Measurements from ENCODE around the gene DNMT3A.

The DNMT3A gene

DNA sequence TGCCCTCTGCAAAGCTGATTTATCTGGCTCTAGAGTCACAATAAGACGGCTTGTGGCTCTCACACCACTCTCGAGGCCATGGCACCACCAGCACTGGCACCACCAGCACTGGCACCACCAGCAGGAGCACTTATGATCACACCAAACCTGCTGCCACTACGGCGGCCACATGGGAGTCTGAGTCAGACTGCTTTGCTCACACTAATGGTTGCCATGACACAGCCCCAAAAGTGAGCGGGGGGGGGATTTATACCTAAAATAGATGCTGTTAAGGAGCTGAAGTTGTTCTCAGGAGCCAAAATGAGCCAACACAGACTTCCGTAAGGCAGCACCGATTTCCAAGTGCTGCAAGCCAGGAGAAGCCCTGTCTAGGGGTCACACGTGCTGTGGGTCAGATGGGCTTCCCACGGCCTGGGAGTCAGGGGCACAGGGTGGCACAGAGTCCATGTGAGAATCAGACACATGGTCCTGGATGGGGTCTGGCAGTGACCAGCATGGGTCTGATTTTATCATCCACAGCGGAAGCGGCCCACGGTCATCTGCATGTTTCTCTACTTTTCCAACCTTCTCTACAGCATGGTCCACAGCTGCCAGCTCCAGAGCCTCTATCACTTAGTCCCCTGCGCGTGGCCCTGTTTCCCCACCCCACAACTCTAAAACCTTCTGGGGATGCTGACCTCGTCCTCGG, 16.7 kb downstream of the DNMT3A start:
- no peak for DNase-seq (ENCODE audit: low spot score)

DNA sequence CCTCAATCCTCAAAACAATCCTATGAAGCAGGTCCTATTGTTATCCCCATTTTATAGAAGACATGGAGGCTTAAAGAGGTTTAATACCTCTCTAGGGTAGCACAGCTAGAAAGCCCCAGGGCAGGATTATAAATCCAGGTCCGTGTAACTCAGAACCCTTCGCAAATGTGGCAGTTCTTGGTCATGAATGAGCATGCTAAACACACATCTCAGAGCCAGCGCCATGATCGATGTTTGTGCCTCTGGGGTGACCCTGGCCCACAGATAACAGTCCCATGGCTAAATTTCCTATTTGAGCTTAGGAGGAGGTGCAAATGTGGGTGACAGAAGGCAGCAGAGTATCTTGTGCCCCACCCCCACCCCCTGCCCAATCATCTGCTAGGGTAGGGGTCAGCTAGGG, 17.5 kb downstream of the DNMT3A start:
- no peak for DNase-seq (ENCODE audit: low spot score)

DNA sequence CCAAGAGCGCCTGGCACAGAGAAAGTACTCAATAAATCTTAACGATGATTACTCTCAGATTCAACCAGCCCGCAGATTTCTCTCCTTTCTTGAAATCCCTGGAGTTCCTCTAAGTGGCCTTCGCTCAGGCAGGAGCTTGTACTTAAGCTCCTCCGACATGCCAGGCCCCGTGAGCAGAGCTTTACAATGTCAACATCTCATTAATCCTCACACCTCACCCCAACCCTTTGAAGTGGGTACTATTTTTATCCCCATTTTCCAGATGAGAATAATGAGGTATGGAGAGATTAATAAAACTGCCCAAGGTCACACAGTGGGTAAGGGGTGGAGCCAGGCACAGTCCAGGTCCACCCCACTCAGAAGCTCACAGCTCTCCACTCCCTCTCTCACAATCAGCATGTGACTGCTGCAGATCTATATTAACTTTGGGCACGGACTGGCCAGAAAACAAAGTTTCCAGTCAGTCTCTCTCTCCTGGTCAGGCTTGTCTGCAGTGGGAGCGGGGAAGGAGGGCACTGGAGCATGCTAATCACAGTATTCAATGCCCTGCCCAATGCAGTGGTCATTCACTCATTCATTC, 18.0 kb downstream of the DNMT3A start:
- no peak for DNase-seq (ENCODE audit: low spot score)

DNA sequence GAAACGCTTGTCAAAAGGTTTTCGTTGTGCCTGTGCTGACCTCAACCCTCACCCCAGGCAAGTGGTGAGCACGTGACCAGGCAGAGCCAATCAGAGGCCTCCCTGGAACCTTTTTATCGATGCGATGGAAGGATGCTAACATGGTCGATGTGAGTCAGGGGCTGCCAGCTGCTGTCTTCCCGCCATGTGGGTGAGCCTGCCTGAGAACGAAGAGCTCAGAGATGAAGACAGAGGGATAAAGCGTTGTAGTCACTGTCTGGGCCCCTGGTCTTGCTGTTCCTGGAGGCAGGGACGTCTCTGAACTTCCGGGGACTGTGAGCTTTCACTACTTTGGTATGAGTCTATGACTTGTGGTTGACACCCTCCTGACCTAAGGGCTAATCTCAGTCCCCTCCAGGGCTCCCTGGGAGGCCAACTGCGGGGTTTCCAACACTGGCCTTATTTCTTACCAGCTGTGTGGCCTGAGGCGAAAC, 18.6 kb downstream of the DNMT3A start:
- no peak for DNase-seq (ENCODE audit: low spot score)

DNA sequence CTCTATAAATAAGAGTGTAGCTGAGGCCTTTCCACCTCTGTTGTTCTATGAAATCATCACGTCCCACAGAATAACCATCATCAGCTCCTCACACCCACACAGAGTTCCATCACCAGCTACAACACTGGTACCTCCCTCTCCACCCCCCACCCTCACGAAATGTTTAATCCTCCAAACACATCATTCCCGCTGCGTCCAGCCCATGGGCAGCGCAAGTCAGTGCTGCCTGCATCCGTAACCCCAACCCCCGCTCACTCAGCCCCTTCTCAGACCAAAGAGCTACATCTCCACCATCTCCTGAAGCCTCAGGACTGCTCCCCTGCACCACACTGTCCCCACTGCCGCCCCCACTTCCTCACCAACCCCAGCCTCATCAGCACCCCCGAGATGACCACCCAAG, 19.4 kb downstream of the DNMT3A start:
- no peak for DNase-seq (ENCODE audit: low spot score)

DNA sequence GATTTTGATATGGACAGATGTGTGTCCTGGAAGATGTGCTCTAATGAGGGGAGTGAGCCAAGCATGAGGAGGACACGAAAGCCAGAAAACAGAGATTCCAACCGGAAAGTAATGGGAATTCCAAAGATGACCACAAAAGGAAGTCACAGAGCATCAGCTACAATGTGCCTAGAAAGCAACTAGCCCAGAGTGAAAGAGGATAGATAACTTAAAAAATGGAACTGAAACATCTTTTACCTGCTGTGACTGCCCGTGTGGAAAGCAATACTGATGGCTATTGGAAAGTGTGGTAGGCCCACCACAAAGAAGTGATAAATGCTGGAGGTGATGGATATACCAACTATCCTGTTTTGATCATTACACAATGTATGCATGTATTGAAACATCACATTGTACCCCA, 21.6 kb downstream of the DNMT3A start:
- DNase-seq (ENCODE audit: low spot score), result no peak

DNA sequence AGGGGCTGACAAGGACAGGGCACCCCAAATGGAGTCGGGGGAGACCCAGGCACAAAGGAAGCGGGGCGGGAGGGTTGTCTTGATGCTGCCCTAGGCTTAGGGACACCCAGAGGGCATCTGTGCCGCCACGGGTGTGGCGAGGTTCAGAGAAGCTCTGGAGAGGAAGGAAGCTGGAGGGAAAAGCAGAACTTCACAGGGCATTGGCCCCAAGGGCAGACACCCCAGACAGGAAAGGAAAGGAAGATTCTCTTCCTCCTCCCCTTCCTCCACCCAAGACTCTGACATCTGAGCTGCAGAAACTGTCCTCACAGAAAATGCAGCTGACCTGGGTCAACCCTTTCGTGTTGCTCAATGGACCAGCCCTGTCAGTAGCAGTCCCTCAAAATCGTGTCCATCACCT, 25.6 kb downstream of the DNMT3A start:
- no peak for DNase-seq (ENCODE audit: low spot score)

DNA sequence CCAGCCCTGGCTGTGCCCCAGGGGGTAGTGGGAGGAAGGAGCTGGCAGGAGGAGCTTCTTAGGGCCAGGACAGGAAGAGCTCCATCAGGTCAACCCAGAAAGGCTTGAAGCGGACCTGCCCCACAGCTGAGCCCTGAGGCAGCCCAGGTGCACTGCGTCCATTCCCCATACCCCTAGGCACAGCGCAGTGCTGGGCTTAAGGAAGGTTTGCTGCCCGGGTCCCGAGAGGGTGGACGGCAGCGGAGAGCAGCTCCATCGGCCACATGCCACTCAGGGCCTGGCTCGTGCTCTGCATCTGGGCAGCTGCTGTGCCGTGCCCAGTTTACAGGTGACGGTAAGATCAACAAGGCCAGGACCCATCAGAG, 26.4 kb downstream of the DNMT3A start:
- DNase-seq (ENCODE audit: low spot score), result no peak

DNA sequence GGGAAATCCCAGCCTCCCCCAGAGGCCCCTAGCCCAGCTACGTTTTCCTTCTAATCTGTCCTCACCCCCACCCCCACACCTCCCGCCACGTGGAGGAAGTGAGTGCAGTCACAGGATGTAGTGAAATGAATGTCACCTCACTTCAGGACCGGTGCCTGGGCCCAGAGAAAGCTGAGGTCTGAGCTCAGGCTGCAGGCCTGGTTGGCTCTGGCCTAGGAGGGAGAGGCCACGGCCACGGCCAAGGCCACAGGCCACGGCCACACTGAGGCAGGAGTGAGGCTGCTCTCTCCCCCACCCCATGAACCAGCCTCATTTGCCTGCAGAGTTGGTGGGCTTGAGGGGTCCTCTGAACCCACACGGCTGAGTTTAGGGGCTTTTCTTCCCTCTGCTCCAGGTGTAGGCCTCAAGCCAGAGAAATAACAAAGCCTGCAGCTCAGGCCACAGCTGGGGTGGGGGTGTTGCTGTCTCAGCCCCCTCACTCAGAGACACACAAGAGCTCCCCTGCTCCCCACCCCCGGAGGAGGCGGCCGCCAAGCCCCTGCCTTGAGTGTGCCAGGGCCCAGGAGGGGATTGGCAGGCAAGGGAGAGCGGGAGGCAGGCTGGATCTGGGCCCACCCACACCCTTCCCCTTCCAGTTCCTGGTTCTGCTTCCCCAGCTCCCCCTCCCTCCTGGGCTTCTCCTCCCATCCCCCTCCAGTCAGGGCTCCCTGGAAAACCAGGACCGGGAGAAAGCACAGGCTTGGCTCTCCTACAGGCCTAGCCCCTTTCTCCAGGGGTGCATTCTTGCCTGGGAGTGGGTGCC, 27.0 kb downstream of the DNMT3A start:
- DNase-seq (ENCODE audit: low spot score), result no peak

DNA sequence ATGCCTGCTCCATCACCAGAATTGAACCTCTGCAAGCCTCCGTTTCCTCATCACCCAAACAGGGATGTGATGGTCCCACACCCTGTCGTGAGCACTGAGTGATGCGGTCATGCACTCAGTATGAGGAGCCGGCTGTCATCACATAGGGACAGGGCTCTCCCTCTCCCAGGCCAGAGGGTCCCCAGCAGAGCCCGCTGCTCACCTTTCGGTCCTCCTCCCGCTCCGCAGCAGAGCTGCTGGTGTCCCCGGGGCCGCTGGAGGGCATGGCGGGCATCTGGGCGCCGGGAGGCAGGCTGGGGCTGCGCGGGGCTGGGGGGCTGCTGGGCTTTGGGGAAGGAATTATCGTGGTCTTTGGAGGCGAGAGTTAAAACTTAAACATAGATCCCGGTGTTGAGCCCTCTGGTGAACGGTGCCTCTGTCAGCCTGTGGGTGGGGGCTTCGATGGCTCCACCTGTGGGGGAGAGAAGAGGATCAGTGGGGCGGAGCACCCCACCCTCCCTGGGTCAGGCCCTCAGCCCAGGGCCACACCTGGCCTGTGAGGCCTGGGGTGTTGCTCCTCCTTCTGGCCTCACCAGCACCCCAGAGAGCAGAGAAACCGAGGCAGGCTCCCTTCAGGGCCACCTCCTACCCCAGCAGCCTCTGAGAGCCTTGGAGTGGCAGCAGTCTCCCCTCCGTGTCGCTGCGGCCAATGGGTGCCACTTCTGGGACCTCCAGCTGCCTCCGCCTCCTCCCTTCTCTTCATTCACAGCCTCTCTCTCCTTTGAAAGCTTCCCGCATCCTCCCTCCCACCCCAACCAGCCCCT, 27.8 kb downstream of the DNMT3A start:
- no peak for DNase-seq (ENCODE audit: low spot score)

DNA sequence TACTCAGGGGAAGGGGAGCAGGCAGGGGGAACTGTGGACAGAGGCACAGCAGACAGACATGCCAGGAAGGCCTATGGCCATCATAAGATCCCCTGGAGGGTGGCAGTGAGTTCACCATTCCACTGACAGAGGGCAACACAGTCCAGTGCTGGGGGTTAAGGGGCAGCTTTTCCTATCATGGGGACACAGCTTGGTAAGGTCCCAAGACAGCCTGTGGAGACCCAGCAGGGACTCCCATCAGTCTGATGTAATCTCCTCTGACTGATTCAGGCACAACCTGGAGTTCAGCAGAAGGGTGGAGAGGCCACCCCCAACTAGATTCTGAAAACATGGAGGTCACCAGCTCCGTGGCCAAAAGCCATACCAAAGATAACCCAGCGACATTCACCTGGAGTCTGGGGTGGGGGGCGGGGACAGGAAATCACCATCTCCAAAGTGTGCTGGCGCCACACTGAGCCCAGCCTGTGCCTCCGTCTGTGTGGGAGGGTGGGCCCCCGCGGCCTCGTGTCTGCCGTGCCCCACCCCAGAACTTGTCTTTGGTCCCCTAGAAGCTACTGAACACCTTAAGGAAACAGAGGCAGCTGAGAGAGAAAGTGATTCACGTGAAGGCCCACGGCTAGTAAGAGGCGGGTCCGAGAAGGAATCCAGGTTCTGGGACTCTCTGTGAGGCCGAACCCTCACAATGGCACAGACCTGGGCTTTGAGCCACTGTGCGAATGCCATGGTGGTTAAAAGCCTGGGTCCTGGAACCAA, 28.6 kb downstream of the DNMT3A start:
- no peak for DNase-seq (ENCODE audit: low spot score)

DNA sequence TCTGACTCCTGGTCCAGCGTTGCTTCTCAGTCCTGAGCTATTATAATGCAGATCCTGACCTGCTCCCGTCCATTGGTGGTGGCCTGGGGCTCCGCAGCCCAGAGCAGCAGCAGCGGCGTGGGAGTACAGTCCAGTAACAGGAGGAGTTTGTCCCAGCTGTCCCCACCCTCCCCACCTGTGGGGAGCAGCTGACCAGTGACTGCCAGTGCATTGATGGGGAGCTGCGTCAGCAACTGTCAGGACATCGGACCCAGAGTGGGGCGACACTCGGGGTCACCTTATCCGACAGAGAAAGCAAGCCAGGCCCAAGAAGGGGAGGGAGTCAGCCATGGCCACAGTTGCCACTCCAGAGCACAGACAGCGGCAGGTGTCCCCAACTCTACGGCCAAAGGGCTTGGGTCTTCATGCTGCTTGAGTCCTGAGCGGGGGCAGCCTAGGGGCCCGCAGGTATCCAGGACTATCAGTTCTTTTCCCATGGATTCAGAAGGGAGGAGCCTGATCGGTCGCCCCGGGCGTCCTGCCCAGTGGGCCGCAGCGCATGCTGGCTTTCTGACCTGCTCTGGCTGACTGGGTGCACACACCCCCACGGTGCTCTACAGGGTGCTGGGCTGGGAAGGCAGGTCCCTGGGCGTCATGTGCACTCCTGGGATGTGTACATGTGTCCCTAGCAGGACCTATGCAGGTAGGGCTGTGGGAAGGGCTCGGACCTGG, 29.7 kb downstream of the DNMT3A start:
- DNase-seq (ENCODE audit: low spot score), result no peak

DNA sequence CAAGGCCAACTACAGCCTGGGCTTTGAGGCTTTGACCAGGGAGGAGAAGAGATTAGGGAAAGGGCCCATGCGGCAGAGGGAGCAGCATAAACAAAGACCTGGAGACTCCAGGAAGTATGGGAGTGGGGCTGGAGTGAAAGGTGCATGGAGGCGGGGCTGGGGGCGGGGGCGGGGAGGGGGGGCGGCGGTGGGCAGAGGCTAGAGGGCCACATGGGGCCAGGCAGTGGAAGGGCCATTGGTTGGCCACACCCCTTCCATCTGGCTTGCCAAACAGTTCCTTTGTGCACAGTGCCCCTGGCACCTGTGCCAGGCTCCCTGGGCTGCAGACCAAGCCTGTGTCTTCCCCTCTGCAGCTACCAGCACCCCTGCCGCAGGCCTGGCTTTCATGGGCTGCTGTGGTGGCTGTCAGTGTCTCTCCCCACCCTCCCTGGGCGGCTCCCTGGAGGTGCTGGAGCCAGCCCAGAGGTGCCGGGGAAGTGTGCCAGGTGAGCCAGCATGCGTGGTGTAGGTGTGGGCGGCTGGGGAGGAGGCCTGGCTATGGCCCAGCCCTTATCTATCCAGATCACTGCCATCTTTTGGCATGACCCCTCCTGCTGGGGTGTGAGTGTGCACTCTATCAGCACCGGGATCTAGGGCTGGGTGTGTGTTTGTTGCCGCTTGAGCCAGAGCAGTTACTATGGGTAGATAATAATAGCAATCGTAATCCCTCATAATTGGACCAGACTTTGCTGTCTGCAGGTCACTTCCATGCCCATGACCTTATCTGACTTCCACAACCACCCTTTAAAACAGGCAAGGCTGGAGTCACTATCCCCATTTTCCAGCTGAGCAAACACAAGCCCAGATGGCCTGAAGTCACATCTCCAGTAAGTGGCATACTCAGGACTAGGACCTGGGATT, 30.5 kb downstream of the DNMT3A start:
- peak; percentile 9 for DNase-seq (ENCODE audit: low spot score)

DNA sequence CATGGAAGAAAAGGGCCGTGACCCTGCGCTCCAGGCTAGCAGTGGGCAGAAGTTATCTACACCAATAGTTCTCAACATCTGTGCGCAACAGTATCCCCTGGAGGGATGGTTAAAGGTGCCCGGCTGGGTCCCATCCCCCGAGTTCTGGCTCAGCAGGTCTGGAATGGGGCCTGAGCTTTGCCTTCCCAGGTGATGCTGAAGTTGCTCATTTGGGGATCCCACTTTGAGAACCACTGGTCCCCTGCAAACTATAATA, 31.1 kb downstream of the DNMT3A start:
- no peak for DNase-seq (ENCODE audit: low spot score)

DNA sequence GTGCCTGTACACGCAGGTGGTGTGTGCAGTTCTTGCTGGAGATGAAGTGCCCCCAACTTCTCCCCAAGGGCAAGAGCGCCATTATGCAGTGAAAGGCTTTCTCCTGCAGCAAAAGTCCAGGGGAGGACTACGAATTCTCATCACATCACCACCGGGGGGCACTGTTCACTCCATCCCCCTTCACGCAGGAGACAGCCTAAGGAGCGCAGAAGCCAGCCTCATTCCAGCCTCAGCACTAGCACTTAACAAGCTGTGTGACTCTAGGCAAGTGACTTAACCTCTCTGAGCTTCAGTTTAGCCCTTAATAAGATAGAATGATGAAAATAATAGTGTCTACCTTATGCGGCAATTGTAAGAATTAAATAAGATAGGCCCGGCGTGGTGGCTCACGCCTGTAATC, 32.3 kb downstream of the DNMT3A start:
- DNase-seq (ENCODE audit: low spot score), result peak; percentile 36

DNA sequence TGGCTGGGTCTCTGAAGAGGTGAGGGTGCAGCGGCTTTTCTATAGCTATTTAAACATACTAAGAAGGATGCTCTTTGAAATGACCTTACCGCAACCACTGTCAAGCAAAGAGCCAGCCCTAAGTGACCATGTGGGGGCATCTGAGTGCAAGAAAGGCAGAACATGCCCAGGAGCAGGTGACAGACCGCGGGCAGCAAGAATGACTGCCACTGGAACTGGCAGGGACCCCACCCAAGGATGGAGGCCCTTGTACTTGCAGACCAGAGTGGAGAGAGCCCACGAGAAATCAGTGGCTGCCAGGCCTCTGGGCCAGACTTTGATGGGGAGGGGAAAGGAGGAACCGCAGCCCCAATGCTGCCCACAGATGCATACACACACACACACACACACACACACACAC, 33.1 kb downstream of the DNMT3A start:
- DNase-seq (ENCODE audit: low spot score), result no peak

DNA sequence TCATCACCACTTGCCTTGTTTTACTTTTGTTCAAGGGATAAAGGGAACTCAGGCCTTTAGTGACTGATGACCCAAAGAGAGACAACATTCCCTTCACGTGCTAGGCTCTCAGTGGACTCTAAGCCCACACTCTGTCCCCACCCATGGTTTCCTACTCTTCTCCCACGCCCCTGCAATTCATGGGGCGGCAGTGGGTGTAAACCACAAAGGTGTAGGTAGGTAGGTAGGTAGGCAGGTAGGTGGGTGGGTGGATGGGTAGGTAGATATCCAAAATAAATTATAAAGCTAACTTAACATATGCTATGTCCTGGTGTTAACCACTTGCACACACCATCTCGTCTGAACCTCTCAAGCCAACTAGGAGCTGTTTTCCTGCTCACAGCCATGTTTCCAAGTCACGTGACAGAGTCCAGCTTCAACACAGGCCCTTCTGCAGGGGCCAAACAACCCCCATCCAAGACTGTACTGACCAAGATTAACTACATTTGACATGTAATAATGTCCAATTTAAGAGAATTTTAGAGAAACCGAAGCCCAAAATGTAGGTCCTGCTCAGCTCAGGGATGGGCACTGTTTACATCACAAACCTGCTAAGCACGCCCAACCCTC, 33.7 kb downstream of the DNMT3A start:
- DNase-seq (ENCODE audit: low spot score), result no peak

DNA sequence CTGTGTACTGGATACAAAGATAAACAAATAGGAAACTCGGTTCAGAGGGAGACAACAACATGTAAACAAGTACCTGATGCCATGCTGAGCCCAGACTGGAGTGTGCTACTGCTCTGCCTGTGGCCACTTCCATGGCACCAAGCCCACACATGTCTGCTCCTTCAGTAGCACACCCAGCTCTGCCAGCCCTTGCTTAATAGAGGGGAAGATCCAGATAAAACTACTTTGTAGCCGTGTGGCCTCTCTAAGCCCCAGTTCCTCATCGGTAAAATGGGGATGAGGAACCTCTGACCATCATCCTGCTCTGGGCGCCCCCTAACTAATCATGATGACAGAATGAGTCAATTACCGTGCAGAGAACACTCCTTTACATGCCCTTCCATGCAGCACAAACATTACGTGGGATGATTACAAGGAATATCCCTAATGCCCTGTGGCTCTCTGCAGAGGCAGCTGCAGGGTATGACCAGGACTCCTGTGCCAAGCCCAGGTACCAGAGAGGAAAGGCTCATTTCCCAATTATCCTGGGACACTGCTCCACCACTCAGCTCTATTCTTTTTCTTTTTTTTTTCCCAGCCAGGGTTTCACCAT, 34.9 kb downstream of the DNMT3A start:
- no peak for DNase-seq (ENCODE audit: low spot score)

DNA sequence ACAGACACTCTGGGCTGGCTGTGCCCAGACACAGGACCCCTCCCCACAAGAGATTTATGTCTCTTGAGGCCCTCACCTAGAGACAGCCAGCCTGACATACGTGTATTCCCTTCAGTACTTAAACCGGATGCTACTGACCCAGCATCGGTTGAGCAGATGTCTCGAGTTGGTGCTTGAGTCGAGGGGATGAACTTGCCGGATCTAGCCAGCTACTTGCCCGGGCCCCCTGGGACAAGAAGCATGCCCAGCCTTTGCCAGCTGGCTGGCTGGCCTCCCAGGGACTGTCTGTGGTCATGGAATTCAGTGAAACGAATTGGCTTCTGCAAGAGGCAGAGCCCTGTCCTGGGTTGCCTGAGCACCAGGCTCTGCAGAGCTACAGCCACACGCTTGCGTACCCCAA, 36.0 kb downstream of the DNMT3A start:
- no peak for DNase-seq (ENCODE audit: low spot score)

All from hematopoietic multipotent progenitor cell treated with erythropoietin and hydrocortisone succinate and interleukin-3 and kit ligand, for 15 days (in vitro differentiated cells).